ENCODE results near the gene BTAF1.

GRCh38 chr10:91910467-91910866, 13.1 kb upstream of the BTAF1 start:
- no peak for TF ChIP-seq POLR2A (IDR thresholded peaks at IDR 0.05; ENCODE audit: low read length)
- no peak for TF ChIP-seq GATA1 (IDR thresholded peaks at IDR 0.05; ENCODE audit: low read depth, low read length)

Data from erythroblast (primary cell).